ENCODE measurements around the gene HMGCR. TPM values are rescaled to one million over a fixed set of nuclear protein-coding genes. Genes with fewer than 3 reads are reported as not detected.

The HMGCR gene
- total RNA-seq, 1 experiment from 2014 or later: 178 TPM

DNA sequence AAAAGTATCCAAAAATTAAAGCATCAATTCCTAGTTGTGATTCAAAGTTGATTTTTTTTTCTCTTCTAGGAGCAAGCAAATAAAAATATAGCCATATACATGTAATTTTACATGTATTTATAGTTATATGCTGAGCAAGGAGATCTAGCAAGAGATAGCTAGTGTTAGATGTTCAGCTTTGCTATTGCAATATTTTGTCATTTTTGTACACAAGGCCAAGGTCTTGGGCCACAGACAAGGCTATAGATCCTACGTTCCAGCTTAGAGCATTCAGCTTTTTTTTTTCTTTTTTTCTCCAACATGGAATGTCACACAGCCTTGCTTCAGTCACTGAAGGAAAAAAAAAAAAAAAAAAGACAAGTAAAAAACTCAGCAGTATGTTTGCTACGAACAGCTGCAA is 36.8 kb downstream of the HMGCR start:
- Histone ChIP-seq H2BK15ac (ENCODE audit: low read depth, low read length) (no peak overlapping the region), H3K14ac (ENCODE audit: insufficient read depth, low read length) (no peak overlapping the region), H2AFZ (ENCODE audit: low read length) (no peak overlapping the region), H2BK20ac (ENCODE audit: low read depth, low read length, poor library complexity, severe bottlenecking) (no peak overlapping the region), H3K27me3 (ENCODE audit: insufficient read depth, low read length) (no peaks in the 10 kb centered on the region), H3K4me2 (ENCODE audit: insufficient read depth, insufficient read length, low read length) (no peak overlapping the region), H3K9me3 (ENCODE audit: control insufficient read depth, low read depth, low read length) (no peaks in the 10 kb centered on the region), H4K5ac (ENCODE audit: insufficient read length, low read depth, low read length) (no peak overlapping the region), H2BK120ac (ENCODE audit: low read depth, low read length, poor library complexity, severe bottlenecking) (no peak overlapping the region), H2BK12ac (ENCODE audit: insufficient read length, low read depth, low read length) (no peak overlapping the region), H3K56ac (ENCODE audit: insufficient read length, low read depth, low read length) (no peak overlapping the region), H3K79me2 (ENCODE audit: insufficient read depth, low read length) (no peaks in the 10 kb centered on the region), H3K4ac (ENCODE audit: low read depth, low read length) (no peak overlapping the region), H3T11ph (ENCODE audit: low read length) (no peak overlapping the region), H3K4me1 (ENCODE audit: insufficient read depth, low read length) (no peaks in the 10 kb centered on the region; the same call in 1 of the 2 replicates), H3K9ac (ENCODE audit: extremely low read depth, insufficient read length, low read length) (no peak overlapping the region), H3K23me2 (ENCODE audit: insufficient read length, low read depth, low read length, poor library complexity, severe bottlenecking) (no peaks in the 10 kb centered on the region), H3K27ac (ENCODE audit: insufficient read length, low read depth, low read length) (no peak overlapping the region), H2BK5ac (ENCODE audit: insufficient read length, low read length) (no peak overlapping the region), H4K20me1 (ENCODE audit: control insufficient read depth, insufficient read depth, insufficient read length) (no peaks in the 10 kb centered on the region), H3K18ac (ENCODE audit: insufficient read length, low read depth, low read length) (no peak overlapping the region), H4K91ac (ENCODE audit: insufficient read length, low read depth, low read length) (no peak overlapping the region), H3K23ac (ENCODE audit: insufficient read length, low read depth, low read length) (no peak overlapping the region), H2AK5ac (ENCODE audit: insufficient read length, low read length) (no peak overlapping the region), H3K79me1 (ENCODE audit: insufficient read depth, low read depth, low read length, poor library complexity, severe bottlenecking) (no peaks in the 10 kb centered on the region), H4K8ac (replicated peaks; ENCODE audit: insufficient read length, low read depth, low read length) (no peak overlapping the region)
- peaks cover 11 to 12% of the 10 kb centered on the region in 2 experiments for H3K4me1 Mint-ChIP-seq
- WGBS (ENCODE audit: extremely low coverage, insufficient read length, low lambda C conversion rate): no CpG with 5 or more reads among the region's 2 CpGs
- no peak for TF ChIP-seq CTCF (conservative IDR thresholded peaks at IDR 0.05)
- H3K9me3 Mint-ChIP-seq: no peaks in the 10 kb centered on the region
- H3K4me3 Mint-ChIP-seq: no peak overlapping the region
- H3K27ac Mint-ChIP-seq: no peak overlapping the region
- no peaks in the 10 kb centered on the region for H3K27me3 Mint-ChIP-seq (ENCODE audit: low read depth)
- DNase-seq: no peak
- H3K36me3 Mint-ChIP-seq (ENCODE audit: insufficient read depth in 1 of 3, low read depth in 3 of 3): peaks cover 0 to 15% (median 7%) of the 10 kb centered on the region in 3 experiments; a peak in 6 of 7 replicates
